ENCODE results near the gene VPS13D.

- TF ChIP-seq SUZ12 (IDR thresholded peaks at IDR 0.05) (no peak), BHLHE40 (IDR thresholded peaks at IDR 0.05; ENCODE audit: borderline replicate concordance) (no peak), LEF1 (IDR thresholded peaks at IDR 0.05; ENCODE audit: borderline replicate concordance) (no peak)
Measured at GRCh38 chr1:12475530-12475934, 245.7 kb downstream of the VPS13D start.
